GM12878 (cell line): ENCODE measurements around the gene ADAMTS2. TPM values are rescaled to one million over a fixed set of nuclear protein-coding genes. Genes with fewer than 3 reads are reported as not detected.

Experiments
- ATAC-seq: fragments of 200-7000 bp; cut with Tn5 transposase; 3 replicates; pipeline ENCODE4 v1.9.1; 2020; ENCODE audit warnings: mild to moderate bottlenecking, moderate library complexity
- BruUV-seq: library from RNA; stranded (reverse); fragments of 400-500 nt; replicated peaks from 2 replicates; lab custom pipeline; 2021; lab: Mats Ljungman, UMichigan
- CTCF ChIA-PET: fragments of 300-600 bp; sonication (Branson Sonifier 250); formaldehyde crosslinking; extraction: SDS; loops from one replicate; lab custom pipeline; 2021; ENCODE audit warnings: inconsistent platforms; lab: Yijun Ruan, JAX
- POLR2A ChIA-PET: fragments of 350-600 bp; formaldehyde crosslinking; extraction: SDS; loops from one replicate; lab custom pipeline; 2021; ENCODE audit warnings: inconsistent platforms; lab: Charles Lee
- RAD21 ChIA-PET: fragments of 300-600 bp; sonication (Branson Sonifier 250); formaldehyde crosslinking; loops from one replicate; lab custom pipeline; 2023; ENCODE audit warnings: antibody characterized with exemption; ENCODE audit not compliant: unreplicated experiment; lab: Charles Lee
- SMC1A ChIA-PET: fragments of 300-600 bp; sonication (Branson Sonifier 250); formaldehyde crosslinking; loops from one replicate; lab custom pipeline; 2023; ENCODE audit not compliant: unreplicated experiment, uncharacterized antibody; lab: Charles Lee
- DNase-seq: peaks from one replicate; pipeline ENCODE4 v3.0.0-alpha.2; 2011; ENCODE audit warnings: low read depth, low spot score
- FAIRE-seq: peaks from 3 replicates; lab custom pipeline; 2011; peaks lifted over from hg19 to GRCh38; lab: Jason Lieb, UNC
- H2AFZ ChIP-seq: 2 replicates; pipeline ENCODE4 v1.6.0; 2011; ENCODE audit warnings: low read depth, low read length, control low read depth; ENCODE audit not compliant: control insufficient read depth
- H3K27ac ChIP-seq: 2 replicates; pipeline ENCODE4 v1.5.1; 2011; ENCODE audit warnings: control low read depth; ENCODE audit not compliant: control insufficient read depth, insufficient read depth
- H3K27me3 ChIP-seq, 2 experiments: replicated peaks in 1 of 2; 2 replicates each; pipeline versions ENCODE4 v1.6.0 to v1.6.1; 2011; ENCODE audit warnings: low read length in 1 of 2; ENCODE audit not compliant: control insufficient read depth in 2 of 2, insufficient read depth in 2 of 2
- H3K36me3 ChIP-seq, 2 experiments: 2 replicates each; pipeline ENCODE4 v1.5.1; 2011; ENCODE audit warnings: low read length in 1 of 2; ENCODE audit not compliant: control insufficient read depth in 2 of 2, insufficient read depth in 2 of 2
- H3K4me1 ChIP-seq: 2 replicates; pipeline ENCODE4 v1.6.1; 2011; ENCODE audit warnings: mild to moderate bottlenecking, low read length, moderate library complexity, mixed read lengths; ENCODE audit not compliant: control insufficient read depth, insufficient read depth
- H3K4me2 ChIP-seq: 2 replicates; pipeline ENCODE4 v1.6.0; 2011; ENCODE audit warnings: control low read depth; ENCODE audit not compliant: control insufficient read depth, insufficient read depth
- H3K4me3 ChIP-seq: fragments of 200-600 bp; sonication (generic); 2 replicates; pipeline ENCODE4 v1.5.1; 2016
- H3K79me2 ChIP-seq: 2 replicates; pipeline ENCODE4 v1.6.0; 2011; ENCODE audit warnings: low read length; ENCODE audit not compliant: control insufficient read depth, insufficient read depth
- H3K9ac ChIP-seq: 2 replicates; pipeline ENCODE4 v1.8.0; 2011; ENCODE audit warnings: low read length, control low read depth, mixed read lengths; ENCODE audit not compliant: control insufficient read depth, insufficient read depth
- H3K9me3 ChIP-seq: replicated peaks from 3 replicates; pipeline ENCODE4 v1.5.1; 2011; ENCODE audit warnings: mild to moderate bottlenecking, low read length; ENCODE audit not compliant: control insufficient read depth, insufficient read depth
- H4K20me1 ChIP-seq: 2 replicates; pipeline ENCODE4 v1.6.0; 2011; ENCODE audit not compliant: control insufficient read depth, insufficient read depth
- ASH2L ChIP-seq: fragments of 300-600, 200-600 bp; sonication (generic); IDR thresholded peaks from 2 replicates; pipeline ENCODE4 v1.6.1; 2017; ENCODE audit warnings: low read depth, mild to moderate bottlenecking, borderline replicate concordance
- ESRRA ChIP-seq: IDR thresholded peaks from 2 replicates; pipeline ENCODE4 v1.6.1; 2012; ENCODE audit warnings: mild to moderate bottlenecking, low read length, improper control_type of control experiment
- GATAD2B ChIP-seq: fragments of 450-650 bp; conservative IDR thresholded peaks from 2 replicates; pipeline ENCODE4 v1.6.1; 2017; ENCODE audit warnings: low read depth, mild to moderate bottlenecking, moderate library complexity
- HDGF ChIP-seq: fragments of 450-650 bp; IDR thresholded peaks from 2 replicates; pipeline ENCODE4 v1.6.1; 2016; ENCODE audit warnings: antibody characterized with exemption
- IRF3 ChIP-seq: fragments of 450-650 bp; IDR thresholded peaks from 2 replicates; pipeline ENCODE4 v1.6.1; 2014; ENCODE audit warnings: mild to moderate bottlenecking
- JUNB ChIP-seq: IDR thresholded peaks from 2 replicates; pipeline ENCODE4 v1.6.1; 2016; ENCODE audit warnings: antibody characterized with exemption, mild to moderate bottlenecking
- LARP7 ChIP-seq: fragments of 450-650 bp; IDR thresholded peaks from 2 replicates; pipeline ENCODE4 v1.6.1; 2017; ENCODE audit warnings: mild to moderate bottlenecking
- NFYA ChIP-seq: IDR thresholded peaks from 2 replicates; pipeline ENCODE4 v1.6.1; 2011; ENCODE audit warnings: low read depth, mild to moderate bottlenecking, low read length, improper control_type of control experiment, borderline replicate concordance
- RBBP5 ChIP-seq: fragments of 200-600 bp; sonication (generic); conservative IDR thresholded peaks from 2 replicates; pipeline ENCODE4 v1.6.1; 2016
- SMARCA5 ChIP-seq: fragments of 450-650 bp; IDR thresholded peaks from 2 replicates; pipeline ENCODE4 v1.6.1; 2017; ENCODE audit warnings: mild to moderate bottlenecking
- STAT3 ChIP-seq: IDR thresholded peaks from 2 replicates; pipeline ENCODE4 v1.6.1; 2011; ENCODE audit warnings: low read depth, low read length, improper control_type of control experiment
- WRNIP1 ChIP-seq: IDR thresholded peaks from 2 replicates; pipeline ENCODE4 v1.6.1; 2011; ENCODE audit warnings: low read depth, low read length, improper control_type of control experiment, borderline replicate concordance
- ZBTB11 ChIP-seq: fragments of 450-650 bp; formaldehyde crosslinking; IDR thresholded peaks from 2 replicates; pipeline ENCODE4 v1.5.0; 2022; ENCODE audit warnings: mild to moderate bottlenecking, missing genetic modification characterization
- ZNF24 ChIP-seq: fragments of 450-650 bp; IDR thresholded peaks from 2 replicates; pipeline ENCODE4 v1.6.1; 2017; ENCODE audit warnings: antibody characterized with exemption, mild to moderate bottlenecking
- ZNF384 ChIP-seq: IDR thresholded peaks from 2 replicates; pipeline ENCODE4 v1.6.1; 2012; ENCODE audit warnings: low read depth, mild to moderate bottlenecking, low read length, improper control_type of control experiment, borderline replicate concordance
- ZNF622 ChIP-seq: fragments of 450-650 bp; IDR thresholded peaks from 2 replicates; pipeline ENCODE4 v1.6.1; 2017; ENCODE audit warnings: mild to moderate bottlenecking, inconsistent platforms
- whole genome bisulfite sequencing: methylation state at CpG from one replicate; pipeline ENCODE4 v1.1.6; 2016; ENCODE audit warnings: low lambda C conversion rate; ENCODE audit not compliant: insufficient replicate concordance, insufficient coverage; ENCODE audit errors: missing lambda C conversion rate; 5-methylcytosine and 5-hydroxymethylcytosine counted together
- in situ Hi-C: fragments of 300-500 bp; cut with MboI; formaldehyde crosslinking; loops from 9 replicates; pipeline ENCODE4 v1.14.3; 2018; ENCODE audit warnings: mixed read lengths
- intact Hi-C: fragments of 100-400 bp; cut with micrococcal nuclease; formaldehyde crosslinking; loops from one replicate; pipeline ENCODE4 v1.14.2; 2022; ENCODE audit not compliant: unreplicated experiment
- polyA plus RNA-seq, 11 experiments: library from polyadenylated mRNA; depleted of rRNA in 4 of 11; unstranded in 6 of 11; stranded (reverse) in 5 of 11; fragments of >200 nt; fragmentation: Nextera tagmentation in 4 of 11; fragmentation: Illumina TruSeq in 1 of 11; extraction: Ambion mirVana in 4 of 11; extraction: Trizol in 1 of 11; gene quantifications; 1 replicate in 1 of 11; 2 replicates in 10 of 11; pipeline versions ENCODE4 v1.2.1 to v1.2.3, GENCODE V29; 2011 to 2016; ENCODE audit warnings: inconsistent platforms in 2 of 11, missing spikeins in 2 of 11, low read depth in 1 of 11
- total RNA-seq, 4 experiments: library from RNA; depleted of rRNA in 3 of 4; stranded (reverse); fragments of >200 nt in 3 of 4; fragmentation: Illumina TruSeq in 1 of 4; extraction: Trizol in 1 of 4; gene quantifications; 2 replicates each; pipeline versions ENCODE4 v1.2.1 to v1.2.3, GENCODE V29; 2013 to 2021
- TF ChIP-seq, protein P1 (sequence below): fragments of 450-650 bp; IDR thresholded peaks from 2 replicates; pipeline ENCODE4 v1.6.1; 2016; ENCODE audit warnings: mild to moderate bottlenecking

The ADAMTS2 gene
- total and polyA plus RNA-seq, 10 of the 15 experiments (the other 5 are each of a cell fraction or from before 2014, with no cell fraction given) = 0.03 to 0.05 TPM; not detected in 8

DNA sequence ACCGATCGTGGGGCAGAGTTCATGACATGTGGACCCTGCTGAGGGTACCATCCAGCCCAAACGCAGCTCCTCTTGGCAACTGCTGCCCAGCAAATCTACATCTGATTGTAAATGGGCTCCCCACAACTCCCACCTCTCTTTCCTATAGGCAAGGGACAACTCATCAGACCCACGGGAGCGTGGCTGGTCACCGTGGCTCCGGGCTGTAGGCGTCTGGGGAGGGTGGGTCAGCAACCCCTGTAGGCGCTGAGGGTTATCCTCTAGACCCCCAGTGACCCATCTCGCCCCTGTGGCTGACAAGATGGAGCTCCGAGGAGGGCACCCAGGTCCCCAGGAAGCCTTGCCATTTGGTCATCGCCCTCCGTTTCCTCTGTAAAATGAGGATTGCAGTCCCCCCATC is 162.7 kb downstream of the ADAMTS2 start (continued):
- TF ChIP-seq ZNF384 = no peak
- TF ChIP-seq, all 136 proteins: peak for 0

GRCh38 chr5:179181988-179182387 is 163.3 kb downstream of the ADAMTS2 start:
- no peak for ATAC-seq
- intact Hi-C loops (no loop called here), in situ Hi-C loops (no loop called here)
- Histone ChIP-seq H3K9ac (no peak overlapping the region), H3K27ac (no peak overlapping the region), H3K79me2 (no peaks in the 10 kb centered on the region), H3K4me2 (no peak overlapping the region), H3K4me3 (no peak overlapping the region), H3K27me3 (no peaks in the 10 kb centered on the region), H4K20me1 (no peaks in the 10 kb centered on the region), H3K4me1 (no peaks in the 10 kb centered on the region), H3K9me3 (no peaks in the 10 kb centered on the region; the same call in 1 of the 3 replicates), H2AFZ (no peak overlapping the region), H3K36me3 (no peaks in the 10 kb centered on the region)
- RAD21 ChIA-PET = no interaction called here
- TF ChIP-seq GATAD2B (no peak), SMARCA5 (no peak), IRF3 (no peak), ZNF622 (no peak), RBBP5 (no peak), ZBTB11 (no peak), NFYA (no peak), ASH2L (no peak), JUNB (no peak), LARP7 (no peak), STAT3 (no peak), ZNF24 (no peak), ESRRA (no peak), WRNIP1 (no peak), HDGF (no peak)
- TF ChIP-seq, protein P1, sequence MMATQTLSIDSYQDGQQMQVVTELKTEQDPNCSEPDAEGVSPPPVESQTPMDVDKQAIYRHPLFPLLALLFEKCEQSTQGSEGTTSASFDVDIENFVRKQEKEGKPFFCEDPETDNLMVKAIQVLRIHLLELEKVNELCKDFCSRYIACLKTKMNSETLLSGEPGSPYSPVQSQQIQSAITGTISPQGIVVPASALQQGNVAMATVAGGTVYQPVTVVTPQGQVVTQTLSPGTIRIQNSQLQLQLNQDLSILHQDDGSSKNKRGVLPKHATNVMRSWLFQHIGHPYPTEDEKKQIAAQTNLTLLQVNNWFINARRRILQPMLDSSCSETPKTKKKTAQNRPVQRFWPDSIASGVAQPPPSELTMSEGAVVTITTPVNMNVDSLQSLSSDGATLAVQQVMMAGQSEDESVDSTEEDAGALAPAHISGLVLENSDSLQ = no peak
- SMC1A ChIA-PET = no interaction called here
- 3% methylated on average over 9 of the region's 9 CpGs for WGBS
- POLR2A ChIA-PET = no interaction called here
- no peak for DNase-seq
- BruUV-seq = no TSS peak
- FAIRE-seq = no peak
- CTCF ChIA-PET = no interaction called here
